Ishikawa (cell line): ENCODE data around the gene PLXNC1.

Experiments used
- CEBPB ChIP-seq: IDR thresholded peaks from 2 replicates; pipeline ENCODE4 v1.6.1; 2012
- CREB1 ChIP-seq: IDR thresholded peaks from 2 replicates; pipeline ENCODE4 v1.6.1; 2012; ENCODE audit warnings: low read depth
- EGR1 ChIP-seq: IDR thresholded peaks from 2 replicates; pipeline ENCODE4 v1.6.1; 2012
- EP300 ChIP-seq: IDR thresholded peaks from 2 replicates; pipeline ENCODE4 v1.6.1; 2012; ENCODE audit warnings: borderline replicate concordance
- FOXM1 ChIP-seq: IDR thresholded peaks from 2 replicates; pipeline ENCODE4 v1.6.1; 2012; ENCODE audit warnings: low read depth, borderline replicate concordance
- MAX ChIP-seq: IDR thresholded peaks from 2 replicates; pipeline ENCODE4 v1.6.1; 2012
- NFIC ChIP-seq: IDR thresholded peaks from 2 replicates; pipeline ENCODE4 v1.6.1; 2012
- RAD21 ChIP-seq: IDR thresholded peaks from 2 replicates; pipeline ENCODE4 v1.6.1; 2012; ENCODE audit warnings: low read depth
- REST ChIP-seq: IDR thresholded peaks from 2 replicates; pipeline ENCODE4 v1.6.1; 2012; ENCODE audit warnings: low read depth, mild to moderate bottlenecking
- TAF1 ChIP-seq: IDR thresholded peaks from 2 replicates; pipeline ENCODE4 v1.6.1; 2012; ENCODE audit warnings: low read depth, mild to moderate bottlenecking
- TCF12 ChIP-seq: IDR thresholded peaks from 2 replicates; pipeline ENCODE4 v1.6.1; 2012; ENCODE audit warnings: low read depth
- TEAD4 ChIP-seq: IDR thresholded peaks from 2 replicates; pipeline ENCODE4 v1.6.1; 2012
- USF1 ChIP-seq: IDR thresholded peaks from 2 replicates; pipeline ENCODE4 v1.6.1; 2012
- YY1 ChIP-seq: IDR thresholded peaks from 2 replicates; pipeline ENCODE4 v1.6.1; 2012; ENCODE audit warnings: low read depth
- ZBTB7A ChIP-seq: IDR thresholded peaks from 2 replicates; pipeline ENCODE4 v1.6.1; 2012; ENCODE audit warnings: low read depth

Gene PLXNC1

GRCh38 chr12:94205822-94206221 is 57.4 kb downstream of the PLXNC1 start:
- TF ChIP-seq ZBTB7A (no peak), CREB1 (no peak), TAF1 (no peak), TCF12 (no peak), EGR1 (no peak), MAX (no peak), FOXM1 (no peak), RAD21 (no peak), EP300 (no peak), USF1 (no peak), REST (no peak), NFIC (no peak), YY1 (no peak), TEAD4 (no peak), CEBPB (no peak)

- no peak for TF ChIP-seq CREB1
- no peak for TF ChIP-seq TEAD4
- TF ChIP-seq NFIC: no peak
- no peak for TF ChIP-seq CEBPB
- TF ChIP-seq REST: no peak
- TF ChIP-seq FOXM1: no peak
- no peak for TF ChIP-seq ZBTB7A
- no peak for TF ChIP-seq RAD21
- TF ChIP-seq MAX: no peak
- TF ChIP-seq TCF12: no peak
- no peak for TF ChIP-seq EP300
- no peak for TF ChIP-seq YY1
- TF ChIP-seq TAF1: no peak
- no peak for TF ChIP-seq EGR1
- TF ChIP-seq USF1: no peak
These were observed 58.5 kb downstream of the PLXNC1 start for GRCh38 chr12:94206886-94207285.

GRCh38 chr12:94207467-94207848 is 59.1 kb downstream of the PLXNC1 start:
- TF ChIP-seq RAD21 (no peak), TAF1 (no peak), EP300 (no peak), USF1 (no peak), TEAD4 (no peak), FOXM1 (no peak), YY1 (no peak), REST (no peak), CREB1 (no peak), ZBTB7A (no peak), EGR1 (no peak), CEBPB (no peak), TCF12 (no peak), NFIC (no peak)

GRCh38 chr12:94207849-94208621 is 59.7 kb downstream of the PLXNC1 start:
- TF ChIP-seq EGR1 (no peak), TAF1 (no peak), RAD21 (no peak), CEBPB (no peak), YY1 (no peak), TCF12 (no peak), ZBTB7A (no peak), TEAD4 (no peak), FOXM1 (no peak), MAX (no peak), EP300 (no peak)
